8988T (cell line): ENCODE results near the gene TPD52L1.

Experiments used
- DNase-seq: peaks from one replicate; pipeline ENCODE4 v3.0.0; 2011

Gene TPD52L1

GRCh38 chr6:125182237-125183008, 28.9 kb downstream of the TPD52L1 start:
- no peak for DNase-seq

DNA sequence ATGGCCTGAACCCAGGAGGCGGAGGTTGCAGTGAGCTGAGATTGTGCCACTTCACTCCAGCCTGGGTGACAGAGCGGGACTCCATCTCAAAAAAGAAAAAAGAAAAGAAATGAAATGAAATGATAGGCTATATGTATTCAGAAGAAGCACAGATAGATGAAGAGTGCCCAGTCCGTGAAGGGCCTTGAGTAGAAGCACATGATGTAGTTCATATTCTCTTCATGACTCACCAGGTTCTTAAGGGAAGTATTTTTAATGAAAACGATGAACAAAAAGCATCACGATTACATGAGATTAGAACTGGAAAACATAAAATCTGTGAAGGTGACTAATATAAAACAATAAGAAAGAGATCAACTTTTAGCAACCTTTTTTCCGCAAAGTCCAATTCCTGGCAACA, 29.8 kb downstream of the TPD52L1 start:
- DNase-seq, result no peak

- no peak for DNase-seq
Measured at GRCh38 chr6:125188037-125188436, 34.5 kb downstream of the TPD52L1 start.

DNA sequence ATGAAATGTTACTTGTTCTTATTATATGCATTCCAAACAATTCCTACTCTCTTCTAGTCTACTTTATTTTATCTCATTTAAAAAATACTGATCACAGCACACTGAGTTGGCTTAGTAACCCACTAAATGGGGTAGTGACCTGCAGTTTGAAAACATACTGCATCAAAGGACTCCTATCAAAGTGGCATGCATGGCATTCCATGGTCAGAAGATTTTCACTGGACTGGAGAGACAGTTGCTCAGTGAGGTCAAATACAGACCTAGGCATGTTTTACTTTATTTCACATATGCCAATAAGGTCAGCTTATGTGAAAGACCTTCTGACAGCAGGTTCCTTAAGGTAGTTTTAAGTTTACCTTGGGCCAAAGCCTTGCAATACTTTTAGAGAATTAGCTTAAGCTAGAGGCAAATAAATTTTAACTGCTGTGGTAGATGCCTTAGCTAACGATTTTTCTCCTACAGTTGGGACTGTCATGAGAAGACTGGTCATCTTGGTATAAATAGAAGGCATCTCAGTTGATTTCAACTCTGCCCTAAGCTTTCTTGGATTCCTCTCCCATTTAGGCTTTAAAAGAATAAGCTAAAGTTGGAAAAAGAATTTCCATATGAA, 35.1 kb downstream of the TPD52L1 start:
- no peak for DNase-seq

DNA sequence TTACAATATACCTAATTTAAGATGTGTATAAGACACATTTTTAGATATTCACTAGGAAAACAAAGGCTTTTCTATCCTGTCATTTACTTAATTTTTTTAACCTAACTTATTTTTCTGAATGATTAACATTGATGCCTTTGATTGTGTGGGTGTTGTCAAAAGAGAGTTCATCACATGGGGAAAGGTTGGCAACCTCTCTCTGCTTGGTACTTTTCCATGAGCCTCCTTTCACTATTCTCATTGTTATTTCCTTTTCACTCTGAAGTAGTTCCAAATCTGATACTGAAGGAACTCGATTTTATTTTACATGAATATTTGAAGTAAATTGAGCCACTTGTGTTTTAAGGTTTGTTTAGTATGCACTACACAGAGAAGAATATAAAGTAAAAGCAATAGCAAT, 35.9 kb downstream of the TPD52L1 start:
- DNase-seq, result no peak

- no peak for DNase-seq
Measured at GRCh38 chr6:125190667-125191066, 37.1 kb downstream of the TPD52L1 start.

DNA sequence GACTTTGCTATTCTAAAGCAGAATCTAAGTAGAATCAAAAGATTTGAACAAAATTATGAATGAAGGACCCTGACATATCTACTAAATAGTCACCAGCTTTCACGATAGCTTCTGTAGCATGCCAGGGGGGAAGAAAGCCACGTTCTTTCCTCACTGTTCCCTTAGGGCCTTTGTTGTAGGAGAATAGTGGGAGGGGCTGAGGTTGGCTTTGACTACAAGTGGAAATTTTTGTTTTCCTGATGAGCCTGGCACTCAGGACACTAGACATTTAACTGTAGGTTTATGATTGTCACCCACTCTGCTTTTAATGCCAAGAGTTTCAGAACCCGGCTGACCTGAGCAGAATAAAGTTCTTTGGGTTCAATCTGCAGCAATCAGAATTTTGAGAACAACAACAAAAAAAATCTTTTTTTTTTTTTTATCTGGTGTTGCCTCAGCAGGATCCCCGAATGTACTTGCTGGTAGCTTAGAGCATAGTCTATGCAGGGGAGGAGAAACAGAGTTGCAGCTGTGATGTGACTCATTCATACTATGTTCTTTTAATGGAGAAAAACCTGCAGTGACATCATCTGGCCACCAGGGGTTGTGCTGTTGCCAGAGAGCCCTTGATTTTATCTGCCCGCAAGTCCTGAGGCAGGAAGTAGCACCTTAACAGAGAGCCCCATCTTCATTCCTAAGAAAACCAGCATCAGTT, 38.5 kb downstream of the TPD52L1 start:
- DNase-seq, result peak; percentile 29

DNA sequence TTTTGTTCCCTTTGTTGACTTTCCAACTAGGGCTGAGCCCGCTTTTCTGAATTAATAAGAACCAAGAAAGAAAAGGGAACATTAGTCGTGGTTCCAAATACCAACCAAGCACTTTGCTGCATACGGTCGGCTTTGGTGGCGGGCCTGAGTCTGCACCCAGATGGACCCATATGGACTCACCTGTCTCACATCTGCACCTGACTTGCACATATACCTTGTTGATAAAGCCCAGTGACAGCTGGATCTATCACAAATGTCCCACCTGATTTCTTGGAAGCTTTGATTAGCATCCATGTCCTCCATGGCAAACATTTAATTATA, 39.0 kb downstream of the TPD52L1 start:
- DNase-seq, result no peak

DNA sequence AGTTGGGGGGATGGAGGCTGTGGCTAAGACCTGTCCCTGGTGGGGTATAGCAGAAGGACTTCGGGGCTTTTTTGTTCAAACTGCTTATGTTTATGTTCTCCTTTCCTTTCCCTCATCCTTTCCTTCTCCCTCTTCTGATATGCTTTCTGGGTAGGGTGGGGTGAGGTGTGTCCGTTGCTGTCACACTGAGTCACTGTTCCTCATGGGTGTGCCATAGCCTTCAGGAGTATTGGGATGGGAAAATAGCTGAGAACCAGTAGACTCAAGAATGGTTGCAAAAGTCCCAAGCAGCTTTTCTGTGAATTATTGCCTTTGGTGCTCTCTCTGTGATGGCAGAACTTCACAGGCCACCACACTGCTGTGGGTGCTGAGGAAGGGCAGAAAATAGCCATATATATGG, 39.6 kb downstream of the TPD52L1 start:
- no peak for DNase-seq

- DNase-seq, result no peak
Measured at GRCh38 chr6:125194941-125195340, 41.4 kb downstream of the TPD52L1 start.

GRCh38 chr6:125195526-125195925, 42.0 kb downstream of the TPD52L1 start:
- no peak for DNase-seq

DNA sequence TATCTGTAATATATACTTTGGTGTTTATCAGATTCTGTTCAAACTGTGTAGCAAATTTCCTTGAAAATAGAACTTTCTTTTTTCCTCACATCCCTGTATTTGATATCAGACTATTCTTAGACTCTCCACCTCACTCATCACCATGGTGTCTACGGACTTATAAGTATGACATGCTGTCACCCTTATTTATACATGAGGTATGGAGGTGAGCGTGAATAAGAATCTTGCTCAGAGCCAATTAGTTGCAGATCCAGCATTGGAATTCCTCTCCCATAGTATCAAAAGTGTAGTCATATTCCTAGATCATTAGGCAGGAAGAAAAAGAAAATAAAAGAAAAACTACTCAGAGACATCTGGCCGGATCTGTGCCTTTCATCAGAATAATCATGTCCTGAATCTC, 43.0 kb downstream of the TPD52L1 start:
- no peak for DNase-seq

DNA sequence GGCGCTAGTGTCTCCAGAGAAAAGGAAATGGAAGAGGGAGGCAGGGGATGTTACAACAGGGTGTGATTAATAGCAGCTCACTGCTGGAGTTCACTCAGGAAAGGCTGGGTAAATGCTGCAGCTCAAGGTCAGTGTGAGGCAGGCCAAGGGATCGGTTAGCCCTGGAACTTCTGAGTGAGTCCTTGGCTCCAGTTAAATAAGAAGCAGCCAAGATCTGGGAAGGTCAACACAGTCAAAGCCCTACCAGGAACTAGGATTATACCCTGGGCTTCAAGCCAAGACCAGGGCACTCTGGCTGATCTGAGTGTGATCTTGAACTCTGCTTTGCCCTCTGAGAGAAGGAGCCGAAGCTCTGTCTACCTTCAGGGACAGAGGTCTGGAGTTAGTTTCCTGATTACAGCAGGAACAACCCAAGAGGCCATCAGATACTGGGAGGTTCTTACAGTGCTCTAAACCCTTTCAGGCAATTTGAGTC, 44.3 kb downstream of the TPD52L1 start:
- DNase-seq, result no peak

DNA sequence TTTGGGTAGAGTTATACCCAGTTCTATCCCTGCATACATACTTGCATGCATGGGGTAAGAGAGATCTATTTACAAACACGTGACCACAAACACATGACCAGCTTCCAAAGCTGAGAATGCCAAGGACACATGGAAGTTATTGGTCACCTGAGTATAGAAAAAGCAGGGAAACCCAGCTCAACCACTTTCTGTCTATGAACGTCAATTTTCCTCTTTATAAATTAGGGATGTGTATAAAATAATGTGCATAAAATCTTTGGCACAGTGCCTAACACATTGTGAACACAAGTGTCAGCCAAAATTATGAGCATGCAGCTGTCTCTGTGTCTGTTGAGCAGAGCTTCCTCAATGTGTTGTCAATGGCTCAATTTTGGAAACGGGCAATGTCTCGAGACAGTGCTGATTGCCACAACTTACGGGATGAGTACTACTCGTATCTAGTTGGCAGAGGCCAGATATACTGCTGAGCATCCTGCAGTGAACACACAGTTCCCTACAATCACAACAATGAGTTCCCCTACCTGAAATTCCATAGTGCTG, 44.9 kb downstream of the TPD52L1 start:
- no peak for DNase-seq

GRCh38 chr6:125200941-125201340, 47.4 kb downstream of the TPD52L1 start:
- no peak for DNase-seq

DNA sequence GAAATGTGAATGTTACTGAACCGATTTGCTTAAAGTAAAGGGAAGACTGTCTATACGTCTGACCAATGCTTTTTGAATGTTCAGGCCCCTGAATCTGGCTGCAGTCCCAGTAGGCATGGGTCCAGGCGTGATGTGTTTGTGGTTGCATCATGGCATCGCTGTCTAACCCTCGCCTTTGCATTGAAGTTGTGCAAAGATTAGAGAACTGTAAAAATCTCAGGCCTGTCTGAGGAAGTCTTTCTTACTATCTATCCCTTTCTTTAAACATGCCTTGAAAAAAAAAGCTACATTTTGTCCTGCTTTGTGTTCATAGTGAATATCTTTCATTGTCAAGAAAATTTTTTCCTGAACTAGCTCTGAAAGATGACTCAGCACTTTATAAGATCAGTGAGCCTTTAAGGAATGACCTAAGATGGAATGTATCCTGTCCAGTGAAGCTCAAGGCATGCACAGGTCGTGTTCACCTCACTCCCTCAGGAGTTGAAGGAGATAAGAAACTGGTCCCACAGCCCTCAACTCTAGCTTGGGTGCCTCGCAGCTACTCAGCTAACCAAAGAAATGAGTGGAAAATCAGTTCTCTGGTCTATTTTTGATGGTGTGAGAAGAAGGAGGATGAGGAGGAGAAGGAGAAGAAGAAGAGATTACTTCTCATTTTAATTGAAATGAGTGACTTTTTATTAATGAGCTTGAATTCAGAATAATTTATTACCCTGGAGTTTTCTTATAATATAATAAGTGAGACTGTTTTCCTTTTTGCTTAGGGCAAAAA, 48.6 kb downstream of the TPD52L1 start:
- no peak for DNase-seq

GRCh38 chr6:125203395-125203794, 49.8 kb downstream of the TPD52L1 start:
- no peak for DNase-seq

DNA sequence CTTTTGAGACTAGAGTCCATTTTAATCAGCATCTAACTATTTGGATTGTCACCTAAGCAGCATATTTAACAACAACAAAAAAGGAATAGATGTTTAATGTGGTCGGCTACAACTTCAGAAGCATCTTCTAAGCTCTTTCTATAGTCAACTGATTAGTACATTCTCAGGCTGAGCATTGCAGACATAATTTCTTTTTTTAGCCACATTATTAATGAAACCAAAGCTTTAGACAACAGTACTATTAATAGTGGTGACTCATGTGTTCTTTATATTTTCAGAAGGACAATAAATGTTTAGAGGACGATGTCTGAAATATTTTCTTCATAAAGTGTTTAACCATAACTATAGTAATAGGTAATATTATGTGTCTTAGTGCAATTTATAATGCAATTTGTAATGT, 52.4 kb downstream of the TPD52L1 start:
- DNase-seq, result no peak

DNA sequence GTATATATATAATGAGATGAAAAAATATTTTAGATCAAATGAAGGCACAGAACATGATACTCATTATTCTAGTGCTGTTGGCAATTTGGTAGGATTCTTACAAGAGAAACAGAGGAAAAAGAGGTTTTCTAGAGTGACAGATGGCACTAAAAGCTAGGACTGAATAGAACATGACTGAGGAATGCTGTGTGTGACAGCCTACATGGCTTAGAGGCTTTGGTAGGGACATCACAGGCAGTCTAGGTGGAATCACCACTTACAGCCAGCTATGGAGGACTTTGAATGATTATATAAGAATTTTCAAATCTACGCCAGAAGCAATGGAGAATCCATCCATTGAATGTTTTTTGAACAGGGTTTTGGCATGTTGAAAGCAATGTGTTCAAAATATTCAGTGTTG, 52.8 kb downstream of the TPD52L1 start:
- DNase-seq, result no peak

GRCh38 chr6:125207956-125208355, 54.4 kb downstream of the TPD52L1 start:
- DNase-seq, result no peak

DNA sequence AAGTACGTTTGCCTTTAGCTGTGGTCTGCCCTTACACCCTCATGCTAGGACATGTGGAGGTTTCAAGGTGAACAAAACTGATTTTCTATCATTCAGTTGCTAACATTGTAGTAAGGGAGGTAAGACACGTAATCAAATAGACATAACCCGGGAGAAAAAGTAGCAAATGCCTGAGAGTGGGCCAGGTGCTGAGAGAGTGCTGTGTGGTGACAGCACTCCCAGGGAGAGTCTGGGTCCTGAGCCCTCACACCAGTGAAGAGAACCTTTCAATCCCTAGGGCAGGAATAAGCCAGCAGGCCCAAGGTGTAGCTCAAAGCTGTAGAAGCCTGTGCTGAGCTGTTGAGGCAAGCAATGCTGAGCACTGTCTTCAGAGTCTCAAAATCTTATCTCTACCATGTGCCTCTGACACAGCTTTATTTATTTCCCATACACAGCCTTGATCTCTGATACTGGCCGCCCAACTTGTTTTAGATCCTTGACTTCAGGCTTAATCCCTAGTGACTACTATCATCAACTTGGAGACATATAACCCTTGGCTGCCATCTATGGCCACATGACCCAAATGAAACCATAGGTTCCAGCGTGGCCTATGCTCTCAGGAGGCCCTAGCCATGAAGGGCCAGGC, 55.2 kb downstream of the TPD52L1 start:
- no peak for DNase-seq

DNA sequence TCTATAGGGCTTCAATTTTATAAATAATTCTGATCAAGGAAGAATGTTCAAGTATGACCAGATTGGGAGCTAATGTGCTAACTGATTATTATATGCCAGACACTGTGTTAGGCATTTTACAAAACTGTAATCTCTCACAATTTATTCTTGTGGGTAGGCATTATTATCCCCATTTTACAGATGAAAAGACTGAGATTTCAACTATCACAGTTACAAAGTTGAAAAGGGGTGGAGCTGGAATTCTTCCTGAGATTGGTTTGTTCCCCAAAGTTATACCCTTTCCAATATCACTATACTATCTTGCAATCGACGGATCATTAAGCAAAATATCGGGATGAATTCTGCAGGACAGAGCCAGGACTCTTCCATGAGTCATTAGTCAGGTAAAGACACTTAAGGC, 57.1 kb downstream of the TPD52L1 start:
- DNase-seq, result no peak

DNA sequence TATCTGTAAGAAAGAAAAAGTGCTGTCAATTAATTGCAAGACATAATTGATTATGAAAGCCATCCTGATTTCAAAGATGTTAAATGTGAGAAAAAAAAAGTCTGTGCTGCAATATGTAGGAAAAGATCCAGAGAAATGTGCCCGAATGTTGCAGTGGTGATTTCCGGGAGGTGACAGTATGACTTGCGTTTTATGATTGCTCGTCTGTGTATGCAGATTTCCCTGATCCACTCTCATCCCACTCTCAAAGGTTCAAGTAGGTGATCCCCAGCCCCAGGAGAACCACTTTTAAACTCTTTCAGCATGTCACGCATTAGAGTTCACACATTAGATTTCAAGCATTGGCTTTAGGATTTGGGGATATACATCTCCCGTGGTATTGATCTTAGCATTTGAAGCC, 57.8 kb downstream of the TPD52L1 start:
- DNase-seq, result no peak
